WTC11 (cell line): Measurements from ENCODE around the gene GLT8D2.

Experiments
- TEAD4 ChIP-seq: sonication (generic); formaldehyde crosslinking; IDR thresholded peaks from 2 replicates; pipeline ENCODE4 v1.8.0; 2022; ENCODE audit warnings: mild to moderate bottlenecking, missing genetic modification reagents
- TF ChIP-seq, protein P1 (sequence below): sonication (generic); formaldehyde crosslinking; IDR thresholded peaks from 2 replicates; pipeline ENCODE4 v1.8.1; 2023; ENCODE audit warnings: mild to moderate bottlenecking, missing genetic modification reagents, moderate library complexity
- TF ChIP-seq, protein P2 (sequence below): fragments of 200-600 bp; IDR thresholded peaks from 2 replicates; pipeline ENCODE4 v1.8.0; 2022; ENCODE audit warnings: antibody characterized with exemption

DNA sequence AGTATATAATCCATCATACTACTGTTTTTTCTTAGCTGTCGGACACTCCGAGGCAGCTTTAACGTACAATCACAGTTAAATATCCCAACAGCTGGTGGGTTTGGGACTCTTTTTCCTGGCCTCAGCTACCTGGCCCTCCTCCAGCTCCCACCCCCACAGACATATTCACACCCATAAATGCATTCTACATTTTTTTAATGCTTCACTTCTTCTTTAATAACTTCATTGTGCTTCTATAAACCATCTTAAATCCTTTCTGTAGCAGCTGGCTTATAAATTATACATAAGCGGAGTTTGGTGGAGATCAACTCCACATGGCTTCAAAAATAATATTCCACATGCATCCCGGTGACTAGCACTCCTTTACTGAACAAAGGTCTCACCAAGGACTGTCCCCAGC lies 51.0 kb downstream of the GLT8D2 start:
- TF ChIP-seq, protein P1, sequence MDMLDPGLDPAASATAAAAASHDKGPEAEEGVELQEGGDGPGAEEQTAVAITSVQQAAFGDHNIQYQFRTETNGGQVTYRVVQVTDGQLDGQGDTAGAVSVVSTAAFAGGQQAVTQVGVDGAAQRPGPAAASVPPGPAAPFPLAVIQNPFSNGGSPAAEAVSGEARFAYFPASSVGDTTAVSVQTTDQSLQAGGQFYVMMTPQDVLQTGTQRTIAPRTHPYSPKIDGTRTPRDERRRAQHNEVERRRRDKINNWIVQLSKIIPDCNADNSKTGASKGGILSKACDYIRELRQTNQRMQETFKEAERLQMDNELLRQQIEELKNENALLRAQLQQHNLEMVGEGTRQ (CRISPR knock-in tag): no peak
- TF ChIP-seq, protein P2, sequence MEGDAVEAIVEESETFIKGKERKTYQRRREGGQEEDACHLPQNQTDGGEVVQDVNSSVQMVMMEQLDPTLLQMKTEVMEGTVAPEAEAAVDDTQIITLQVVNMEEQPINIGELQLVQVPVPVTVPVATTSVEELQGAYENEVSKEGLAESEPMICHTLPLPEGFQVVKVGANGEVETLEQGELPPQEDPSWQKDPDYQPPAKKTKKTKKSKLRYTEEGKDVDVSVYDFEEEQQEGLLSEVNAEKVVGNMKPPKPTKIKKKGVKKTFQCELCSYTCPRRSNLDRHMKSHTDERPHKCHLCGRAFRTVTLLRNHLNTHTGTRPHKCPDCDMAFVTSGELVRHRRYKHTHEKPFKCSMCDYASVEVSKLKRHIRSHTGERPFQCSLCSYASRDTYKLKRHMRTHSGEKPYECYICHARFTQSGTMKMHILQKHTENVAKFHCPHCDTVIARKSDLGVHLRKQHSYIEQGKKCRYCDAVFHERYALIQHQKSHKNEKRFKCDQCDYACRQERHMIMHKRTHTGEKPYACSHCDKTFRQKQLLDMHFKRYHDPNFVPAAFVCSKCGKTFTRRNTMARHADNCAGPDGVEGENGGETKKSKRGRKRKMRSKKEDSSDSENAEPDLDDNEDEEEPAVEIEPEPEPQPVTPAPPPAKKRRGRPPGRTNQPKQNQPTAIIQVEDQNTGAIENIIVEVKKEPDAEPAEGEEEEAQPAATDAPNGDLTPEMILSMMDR: no peak
- no peak for TF ChIP-seq TEAD4 (CRISPR knock-in tag)
